B cell (primary cell): ENCODE data around the gene SCART1. TPM values are rescaled to one million over a fixed set of nuclear protein-coding genes. Genes with fewer than 3 reads are reported as not detected.

ENCODE experiments used
- ATAC-seq: fragments of 200-7000 bp; cut with Tn5 transposase; one replicate; pipeline ENCODE4 v1.10.0; 2021; ENCODE audit warnings: low read depth, mild to moderate bottlenecking, moderate number of reproducible peaks, moderate library complexity
- CTCF ChIA-PET: fragments of 350-600 bp; sonication (Branson Sonifier 250); formaldehyde crosslinking; loops from one replicate; lab custom pipeline; 2021; ENCODE audit warnings: antibody characterized with exemption, inconsistent platforms; lab: Charles Lee
- POLR2A ChIA-PET: fragments of 350-600 bp; sonication (Branson Sonifier 250); formaldehyde crosslinking; loops from one replicate; lab custom pipeline; 2021; ENCODE audit warnings: antibody characterized with exemption; lab: Charles Lee
- DNase-seq: peaks from one replicate; pipeline ENCODE4 v3.0.0; 2013
- H2AFZ ChIP-seq: 2 replicates; pipeline ENCODE4 v1.6.1; 2012; ENCODE audit warnings: mild to moderate bottlenecking, low read depth, low read length; ENCODE audit not compliant: insufficient read depth, poor library complexity, severe bottlenecking
- H3K27ac ChIP-seq, 2 donors: 1 replicate in 1 of 2; 2 replicates in 1 of 2; pipeline ENCODE4 v1.5.1; 2012 to 2013; ENCODE audit warnings: low read length in 2 of 2, mild to moderate bottlenecking in 2 of 2, moderate library complexity in 1 of 2
- H3K27me3 ChIP-seq, 4 experiments: fragments of 200-600 bp in 1 of 4; sonication (generic) in 1 of 4; replicated peaks in 1 of 4; 1 replicate in 2 of 4; 2 replicates in 2 of 4; pipeline versions ENCODE4 v1.6.1 to v1.7.0; 2013 to 2016; ENCODE audit warnings: low read length in 3 of 4, mild to moderate bottlenecking in 2 of 4, mixed read lengths in 1 of 4, moderate library complexity in 1 of 4; ENCODE audit not compliant: insufficient read depth in 4 of 4, control insufficient read depth in 3 of 4; ENCODE audit errors: control extremely low read depth in 1 of 4
- H3K36me3 ChIP-seq, 2 experiments: replicated peaks in 1 of 2; 1 replicate in 1 of 2; 2 replicates in 1 of 2; pipeline versions ENCODE4 v1.6.1 to v1.7.1; 2013; ENCODE audit warnings: low read length in 1 of 2; ENCODE audit not compliant: insufficient read depth in 2 of 2, control insufficient read depth in 1 of 2; ENCODE audit errors: control extremely low read depth in 1 of 2, extremely low read depth in 1 of 2
- H3K4me1 ChIP-seq, 2 donors: fragments of 200-600 bp in 1 of 2; sonication (generic) in 1 of 2; 1 replicate in 1 of 2; 2 replicates in 1 of 2; pipeline versions ENCODE4 v1.5.1 to v1.6.1; 2013 to 2017; ENCODE audit warnings: low read length in 2 of 2; ENCODE audit not compliant: control insufficient read depth in 2 of 2, insufficient read depth in 2 of 2
- H3K4me2 ChIP-seq: replicated peaks from 2 replicates; pipeline ENCODE3; 2012; ENCODE audit warnings: mild to moderate bottlenecking, low read depth, low read length; ENCODE audit not compliant: poor library complexity, severe bottlenecking
- H3K4me3 ChIP-seq, 5 experiments: fragments of 200-600 bp in 1 of 5; sonication (generic) in 1 of 5; 1 replicate in 3 of 5; 2 replicates in 2 of 5; pipeline versions ENCODE4 v1.5.1 to v1.7.0; 2011 to 2016; ENCODE audit warnings: low read length in 4 of 5, mild to moderate bottlenecking in 4 of 5, low read depth in 2 of 5, control low read depth in 1 of 5, moderate library complexity in 1 of 5; ENCODE audit not compliant: insufficient read depth in 1 of 5; ENCODE audit errors: control extremely low read depth in 1 of 5, extremely low read depth in 1 of 5
- H3K79me2 ChIP-seq: fragments of 200-600 bp; sonication (generic); one replicate; pipeline ENCODE4 v1.6.0; 2016; ENCODE audit warnings: low read length; ENCODE audit not compliant: control insufficient read depth, insufficient read depth
- H3K9ac ChIP-seq: fragments of 200-600 bp; sonication (generic); 2 replicates; pipeline ENCODE4 v1.6.1; 2017; ENCODE audit warnings: mild to moderate bottlenecking, low read length, moderate library complexity
- H3K9me3 ChIP-seq, 3 donors: one replicate each; pipeline versions ENCODE4 v1.6.1 to v1.7.1; 2013; ENCODE audit warnings: low read length in 2 of 3; ENCODE audit not compliant: control insufficient read depth in 2 of 3, insufficient read depth in 1 of 3; ENCODE audit errors: control extremely low read depth in 1 of 3
- H4K20me1 ChIP-seq: 2 replicates; pipeline ENCODE4 v1.6.0; 2012; ENCODE audit warnings: mild to moderate bottlenecking, low read length; ENCODE audit not compliant: insufficient read depth, control insufficient read depth, poor library complexity, severe bottlenecking
- H3K27ac Mint-ChIP-seq: one replicate; pipeline ENCODE4 v1.8.0; 2021; ENCODE audit warnings: mixed read lengths
- H3K27me3 Mint-ChIP-seq: one replicate; pipeline ENCODE4 v1.8.0; 2021; ENCODE audit warnings: mixed read lengths
- H3K4me1 Mint-ChIP-seq: one replicate; pipeline ENCODE4 v1.8.0; 2021; ENCODE audit warnings: mixed read lengths
- H3K4me3 Mint-ChIP-seq: one replicate; pipeline ENCODE4 v1.8.0; 2021; ENCODE audit warnings: mixed read lengths
- H3K9me3 Mint-ChIP-seq: one replicate; pipeline ENCODE4 v1.8.0; 2022; ENCODE audit warnings: mixed read lengths; ENCODE audit not compliant: insufficient read depth
- EZH2 ChIP-seq: IDR thresholded peaks from 2 replicates; pipeline ENCODE4 v1.6.1; 2012; ENCODE audit warnings: borderline replicate concordance, low read depth, mild to moderate bottlenecking, moderate library complexity, low read length; ENCODE audit not compliant: insufficient read depth, poor library complexity, severe bottlenecking
- whole genome bisulfite sequencing: methylation state at CpG from one replicate; pipeline ENCODE4 v1.1.5; 2013; ENCODE audit warnings: missing lambda C conversion rate; ENCODE audit not compliant: insufficient coverage; 5-methylcytosine and 5-hydroxymethylcytosine counted together
- intact Hi-C: fragments of 100-400 bp; cut with micrococcal nuclease; formaldehyde crosslinking; loops from one replicate; pipeline ENCODE4 v1.10.0; 2022
- polyA plus RNA-seq: library from polyadenylated mRNA; depleted of rRNA; stranded (reverse); fragments of >200 nt; gene quantifications from 2 replicates; pipeline ENCODE4 v1.2.3, GENCODE V29; 2012
- total RNA-seq, 2 donors: library from RNA; stranded (reverse); fragments of 120-200 nt in 1 of 2; gene quantifications; 1 replicate in 1 of 2; 2 replicates in 1 of 2; pipeline versions ENCODE4 v1.2.3 to v1.2.4, GENCODE V29; 2013 to 2022
- TF ChIP-seq, protein P1 (sequence below): fragments of 200-600 bp; IDR thresholded peaks from one replicate; pipeline ENCODE4 v1.8.0; 2022; ENCODE audit warnings: antibody characterized with exemption, mild to moderate bottlenecking

The SCART1 gene
- total and polyA plus RNA-seq, 2 donors (not counting 1 experiment from before 2014, with no cell fraction given): 4.1 to 4.7 TPM

DNA sequence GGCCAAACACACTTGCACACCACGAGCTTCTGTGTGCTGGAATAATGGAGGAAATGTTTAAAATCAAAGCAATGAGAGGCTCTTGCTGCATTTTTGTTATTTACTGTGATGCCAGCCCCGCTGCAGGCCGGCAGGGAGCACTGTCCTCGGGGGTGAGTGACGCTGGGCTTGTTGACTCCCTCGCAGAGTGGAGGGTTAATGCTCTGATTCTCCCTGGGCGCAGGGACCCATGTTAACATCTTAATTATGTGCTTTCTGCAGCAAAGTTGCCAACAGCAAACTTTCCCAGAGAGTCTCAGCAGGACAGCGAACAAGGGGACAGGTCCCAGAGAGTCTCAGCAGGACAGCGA is 22.9 kb downstream of the SCART1 start:
- no peak overlapping the region for H3K27ac Mint-ChIP-seq
- Histone ChIP-seq H3K36me3 (no peaks in the 10 kb centered on the region), H3K27ac (no peak overlapping the region), H2AFZ (no peak overlapping the region), H3K9ac (no peak overlapping the region), H3K9me3 (no peaks in the 10 kb centered on the region), H3K4me1 (no peaks in the 10 kb centered on the region), H3K27me3 (no peaks in the 10 kb centered on the region), H3K4me3 (no peak overlapping the region), H4K20me1 (no peaks in the 10 kb centered on the region), H3K4me2 (no peak overlapping the region), H3K79me2 (no peaks in the 10 kb centered on the region)
- no peak for TF ChIP-seq EZH2
- TF ChIP-seq, protein P1, sequence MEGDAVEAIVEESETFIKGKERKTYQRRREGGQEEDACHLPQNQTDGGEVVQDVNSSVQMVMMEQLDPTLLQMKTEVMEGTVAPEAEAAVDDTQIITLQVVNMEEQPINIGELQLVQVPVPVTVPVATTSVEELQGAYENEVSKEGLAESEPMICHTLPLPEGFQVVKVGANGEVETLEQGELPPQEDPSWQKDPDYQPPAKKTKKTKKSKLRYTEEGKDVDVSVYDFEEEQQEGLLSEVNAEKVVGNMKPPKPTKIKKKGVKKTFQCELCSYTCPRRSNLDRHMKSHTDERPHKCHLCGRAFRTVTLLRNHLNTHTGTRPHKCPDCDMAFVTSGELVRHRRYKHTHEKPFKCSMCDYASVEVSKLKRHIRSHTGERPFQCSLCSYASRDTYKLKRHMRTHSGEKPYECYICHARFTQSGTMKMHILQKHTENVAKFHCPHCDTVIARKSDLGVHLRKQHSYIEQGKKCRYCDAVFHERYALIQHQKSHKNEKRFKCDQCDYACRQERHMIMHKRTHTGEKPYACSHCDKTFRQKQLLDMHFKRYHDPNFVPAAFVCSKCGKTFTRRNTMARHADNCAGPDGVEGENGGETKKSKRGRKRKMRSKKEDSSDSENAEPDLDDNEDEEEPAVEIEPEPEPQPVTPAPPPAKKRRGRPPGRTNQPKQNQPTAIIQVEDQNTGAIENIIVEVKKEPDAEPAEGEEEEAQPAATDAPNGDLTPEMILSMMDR: no peak
- peaks cover 3% of the 10 kb centered on the region for H3K4me1 Mint-ChIP-seq
- ChIA-PET CTCF (no interaction called here), POLR2A (no interaction called here)
- DNase-seq (no peak), ATAC-seq (no peak)
- intact Hi-C loops: no loop called here
- WGBS: 87% methylated on average over 9 of the region's 9 CpGs
- no peaks in the 10 kb centered on the region for H3K9me3 Mint-ChIP-seq
- H3K27me3 Mint-ChIP-seq: no peaks in the 10 kb centered on the region
- H3K4me3 Mint-ChIP-seq: no peak overlapping the region

DNA sequence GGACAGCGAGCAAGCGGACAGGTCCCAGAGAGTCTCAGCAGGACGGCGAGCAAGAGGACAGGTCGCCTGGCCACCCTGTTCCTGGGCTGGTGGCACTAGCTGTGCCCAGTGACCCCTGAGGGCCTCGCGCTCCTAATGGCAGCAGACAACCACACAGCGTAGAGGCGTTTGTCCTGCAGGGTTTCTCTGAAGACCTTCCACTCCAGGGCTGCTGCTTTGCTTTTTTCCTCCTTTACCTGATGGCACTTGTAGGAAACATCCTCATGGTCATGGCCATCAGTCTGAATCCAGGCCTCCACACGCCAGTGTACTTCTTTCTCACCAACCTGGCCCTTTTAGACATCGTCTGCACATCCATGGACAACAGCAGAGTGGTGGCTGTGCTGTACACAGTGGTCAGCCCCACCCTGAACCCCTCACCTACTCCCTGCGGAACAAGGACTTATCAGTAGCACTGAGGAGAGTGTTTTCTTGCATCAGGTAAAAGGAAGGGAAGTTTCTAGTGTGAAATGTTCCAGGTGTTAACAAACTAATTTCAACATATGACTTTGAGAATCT is 27.4 kb downstream of the SCART1 start:
- Histone ChIP-seq H3K9ac (no peak overlapping the region), H3K9me3 (peaks cover 3 to 19% (median 5%) of the 10 kb centered on the region in 3 donors), H2AFZ (no peak overlapping the region), H3K27ac (no peak overlapping the region), H3K4me1 (no peaks in the 10 kb centered on the region), H3K79me2 (no peaks in the 10 kb centered on the region), H3K27me3 (no peaks in the 10 kb centered on the region), H4K20me1 (no peaks in the 10 kb centered on the region), H3K4me3 (no peak overlapping the region), H3K36me3 (no peaks in the 10 kb centered on the region), H3K4me2 (no peak overlapping the region)
- Mint-ChIP-seq H3K4me1 (no peaks in the 10 kb centered on the region), H3K27me3 (peaks cover 7% of the 10 kb centered on the region), H3K27ac (no peak overlapping the region), H3K4me3 (no peak overlapping the region), H3K9me3 (peaks cover 18% of the 10 kb centered on the region)
- TF ChIP-seq EZH2: no peak
- TF ChIP-seq, protein P1: no peak
- ATAC-seq (no peak), DNase-seq (no peak)
- intact Hi-C loops: no loop called here
- ChIA-PET POLR2A (no interaction called here), CTCF (no interaction called here)
- 84% methylated on average over 10 of the region's 12 CpGs for WGBS
